T47D (cell line): ENCODE results near the gene APLF.
"Not testable (repeated sequence)": the region's sequence is repeated elsewhere in the genome, so short reads cannot be mapped to it uniquely, and the experiment has no call there.

Experiments
- DNase-seq, 2 experiments: peaks; one replicate each; pipeline versions ENCODE4 v3.0.0 to v3.0.0-alpha.2; 2011 to 2012; ENCODE audit warnings: low read depth in 1 of 2, low spot score in 1 of 2
- JUND ChIP-seq: IDR thresholded peaks from 2 replicates; pipeline ENCODE4 v1.6.1; 2012; ENCODE audit warnings: low read depth
- in situ Hi-C: cut with HindIII; loops from 2 replicates; pipeline ENCODE4 v1.10.0; 2016; ENCODE audit warnings: low sequenced_read_pairs, low pct_unique_long_range_greater_than_20kb

The APLF gene

GRCh38 chr2:68500649-68501048 is 33.3 kb downstream of the APLF start:
- TF ChIP-seq JUND = no peak
- in situ Hi-C loops = no loop called here
- DNase-seq = no peak

- no peak for TF ChIP-seq JUND
- in situ Hi-C loops = no loop called here
- no peak for DNase-seq
Measured at GRCh38 chr2:68501768-68502167, 34.4 kb downstream of the APLF start.

GRCh38 chr2:68505603-68506159 is 38.3 kb downstream of the APLF start:
- in situ Hi-C loops = no loop called here
- DNase-seq = no peak
- TF ChIP-seq JUND = no peak

- no peak for DNase-seq
- no peak for TF ChIP-seq JUND
- in situ Hi-C loops = no loop called here
Measured at GRCh38 chr2:68506170-68506569, 38.8 kb downstream of the APLF start.

GRCh38 chr2:68512326-68512725 is 44.9 kb downstream of the APLF start:
- TF ChIP-seq JUND = no peak
- DNase-seq = no peak
- in situ Hi-C loops = no loop called here

- no peak for TF ChIP-seq JUND
- in situ Hi-C loops = no loop called here
- no peak for DNase-seq
Measured at GRCh38 chr2:68512966-68513365, 45.6 kb downstream of the APLF start.

GRCh38 chr2:68514316-68514929 is 47.0 kb downstream of the APLF start:
- in situ Hi-C loops = no loop called here

GRCh38 chr2:68516051-68516955 is 48.9 kb downstream of the APLF start:
- no peak for TF ChIP-seq JUND
- in situ Hi-C loops = no loop called here
- no peak for DNase-seq

More at GRCh38 chr2:68514316-68514929, 47.0 kb downstream of the APLF start:
- no peak for DNase-seq
- no peak for TF ChIP-seq JUND

- DNase-seq = no peak
- in situ Hi-C loops = no loop called here
- no peak for TF ChIP-seq JUND
Measured at GRCh38 chr2:68519236-68519635, 51.9 kb downstream of the APLF start.

GRCh38 chr2:68521037-68521436 is 53.7 kb downstream of the APLF start:
- TF ChIP-seq JUND = no peak
- no peak for DNase-seq
- in situ Hi-C loops = no loop called here

GRCh38 chr2:68526943-68527342 is 59.6 kb downstream of the APLF start:
- DNase-seq, in situ Hi-C loops: not testable (repeated sequence)

GRCh38 chr2:68527343-68528081 is 60.1 kb downstream of the APLF start:
- DNase-seq, in situ Hi-C loops: not testable (repeated sequence)

GRCh38 chr2:68529156-68529555 is 61.8 kb downstream of the APLF start:
- DNase-seq, in situ Hi-C loops: not testable (repeated sequence)

GRCh38 chr2:68529651-68530050 is 62.3 kb downstream of the APLF start:
- in situ Hi-C loops, DNase-seq: not testable (repeated sequence)
